Esophagus muscularis mucosa (tissue), 4 donors: ENCODE measurements around the gene PHOX2B.

ENCODE experiments used
- CTCF ChIP-seq, 3 experiments: fragments of 200-600 bp in 2 of 3; fragments of 450-650 bp in 1 of 3; sonication (generic) in 2 of 3; IDR thresholded peaks; one replicate each; pipeline ENCODE4 v1.5.1; 2017 to 2019; ENCODE audit warnings: antibody characterized with exemption in 3 of 3, mild to moderate bottlenecking in 2 of 3, moderate library complexity in 1 of 3
- EP300 ChIP-seq: sonication (generic); formaldehyde crosslinking; IDR thresholded peaks from one replicate; pipeline ENCODE4 v1.6.1; 2017; ENCODE audit warnings: antibody characterized with exemption
- POLR2A ChIP-seq: fragments of 450-650 bp; IDR thresholded peaks from one replicate; pipeline ENCODE4 v1.6.1; 2017; ENCODE audit warnings: antibody characterized with exemption, moderate library complexity, mild to moderate bottlenecking, low read depth
- POLR2AphosphoS5 ChIP-seq, 2 donors: sonication (generic); formaldehyde crosslinking; IDR thresholded peaks; one replicate each; pipeline ENCODE4 v1.6.1; 2017; ENCODE audit warnings: antibody characterized with exemption in 2 of 2

- no peak for TF ChIP-seq CTCF (IDR thresholded peaks at IDR 0.05)
- TF ChIP-seq POLR2A = no peak
- TF ChIP-seq POLR2AphosphoS5 (IDR thresholded peaks at IDR 0.05) = no peak
- no peak for TF ChIP-seq EP300
These were observed 26.3 kb downstream of the PHOX2B start for GRCh38 chr4:41722181-41722580.
